Measurements from ENCODE around the gene OSCP1. TPM values are rescaled to one million over a fixed set of nuclear protein-coding genes. Genes with fewer than 3 reads are reported as not detected.

Gene OSCP1
- total RNA-seq, 1 experiment from 2014 or later, result 6.3 TPM

- DNase-seq (ENCODE audit: low read depth), result no peak
Measured at GRCh38 chr1:36382669-36383068, 67.6 kb downstream of the OSCP1 start.

GRCh38 chr1:36382231-36382630 lies 68.0 kb downstream of the OSCP1 start:
- no peak for DNase-seq (ENCODE audit: low read depth)

GRCh38 chr1:36381405-36381804 lies 68.8 kb downstream of the OSCP1 start:
- DNase-seq (ENCODE audit: low read depth), result no peak

- DNase-seq (ENCODE audit: low read depth), result no peak
Measured at GRCh38 chr1:36380782-36381181, 69.5 kb downstream of the OSCP1 start.

GRCh38 chr1:36380143-36380619 lies 70.1 kb downstream of the OSCP1 start:
- no peak for DNase-seq (ENCODE audit: low read depth)

- DNase-seq (ENCODE audit: low read depth), result no peak
Measured at GRCh38 chr1:36377791-36378492, 72.3 kb downstream of the OSCP1 start.

GRCh38 chr1:36372617-36373016 lies 77.6 kb downstream of the OSCP1 start:
- DNase-seq (ENCODE audit: low read depth), result peak; percentile 34

- DNase-seq (ENCODE audit: low read depth), result peak; percentile 69
Measured at GRCh38 chr1:36369061-36369861, 81.0 kb downstream of the OSCP1 start.

Other genes starting within 250 kb of the OSCP1 start
- 57.4 and 76.3 TPM in 2 replicates for gene THRAP3, start 226.0 kb downstream of the OSCP1 start, total RNA-seq (2014; rRNA removed; shearing (Covaris generic))
- gene SH3D21, start 144.1 kb downstream of the OSCP1 start, total RNA-seq (2014; rRNA removed; shearing (Covaris generic)), result 0.89 and 1.1 TPM in 2 replicates
- 28.1 and 44.1 TPM in 2 replicates for gene EVA1B, start 126.8 kb downstream of the OSCP1 start, total RNA-seq (2014; rRNA removed; shearing (Covaris generic))
- gene STK40, start 64.5 kb downstream of the OSCP1 start, total RNA-seq (2014; rRNA removed; shearing (Covaris generic)), result 18.2 and 31.1 TPM in 2 replicates
- 5.1 and 10.3 TPM in 2 replicates for gene LSM10, start 52.5 kb downstream of the OSCP1 start, total RNA-seq (2014; rRNA removed; shearing (Covaris generic))
- 77.7 and 94.6 TPM in 2 replicates for gene MRPS15, start 13.9 kb upstream of the OSCP1 start, total RNA-seq (2014; rRNA removed; shearing (Covaris generic))
- not detected in 2 replicates for gene CSF3R, start 32.5 kb upstream of the OSCP1 start, total RNA-seq (2014; rRNA removed; shearing (Covaris generic))

All from Daoy (cell line).